HG03457 (cell line): ENCODE data around the gene AVPI1.
A peak's percentile ranks its signal among the peaks of the same experiment; 100 is the strongest.
"Not testable (repeated sequence)": the region's sequence is repeated elsewhere in the genome, so short reads cannot be mapped to it uniquely, and the experiment has no call there.

Experiments used
- ATAC-seq: cut with Tn5 transposase; IDR thresholded peaks from one replicate; pipeline ENCODE4 v1.9.1; 2021; ENCODE audit warnings: moderate number of reproducible peaks; ENCODE audit not compliant: unreplicated experiment

Gene AVPI1

DNA sequence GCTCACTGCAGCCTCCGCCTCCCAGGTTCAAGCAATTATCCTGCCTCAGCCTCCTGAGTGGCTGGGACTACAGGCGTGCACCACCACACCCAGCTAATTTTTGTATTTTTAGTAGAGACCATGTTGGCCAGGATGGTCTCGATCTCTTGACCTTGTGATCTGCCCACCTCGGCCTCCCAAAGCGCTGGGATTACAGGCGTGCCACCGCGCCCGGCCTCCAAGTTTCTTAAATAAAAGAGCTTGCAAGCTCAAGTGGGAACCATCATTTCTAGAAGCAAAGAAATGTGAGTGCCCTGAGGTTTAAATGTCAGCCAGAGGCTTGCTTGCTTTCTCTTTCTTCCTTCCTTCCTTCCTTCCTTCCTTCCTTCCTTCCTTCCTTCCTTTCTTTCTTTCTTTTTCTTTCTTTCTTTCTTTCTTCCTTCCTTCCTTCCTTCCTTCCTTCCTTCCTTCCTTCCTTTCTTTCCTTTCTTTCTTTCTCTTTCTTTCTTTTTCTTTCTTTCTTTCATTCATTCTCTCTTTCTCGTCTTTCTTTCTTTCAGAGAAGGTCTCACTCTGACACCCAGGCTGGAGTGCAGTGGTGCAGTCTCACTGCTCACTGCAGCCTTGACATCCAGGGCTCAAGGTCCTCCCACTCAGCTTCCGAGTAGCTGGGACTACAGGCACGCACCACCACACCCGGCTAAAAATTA lies 44.4 kb downstream of the AVPI1 start:
- not testable (repeated sequence) for ATAC-seq

GRCh38 chr10:97640868-97641811 lies 45.9 kb downstream of the AVPI1 start:
- peak; percentile 8 for ATAC-seq

- peak; percentile 98 for ATAC-seq
Observed at GRCh38 chr10:97640174-97640867, 46.7 kb downstream of the AVPI1 start, which contains the start of gene PI4K2A. PI4K2A (plus strand) TSS chr10:97640671; CDS start chr10:97640743, 72 bp downstream.

GRCh38 chr10:97639090-97639489 lies 48.0 kb downstream of the AVPI1 start:
- not testable (repeated sequence) for ATAC-seq

GRCh38 chr10:97635577-97635976 lies 51.5 kb downstream of the AVPI1 start:
- ATAC-seq, result no peak

- no peak for ATAC-seq
Observed at GRCh38 chr10:97633921-97634320, 53.1 kb downstream of the AVPI1 start.

GRCh38 chr10:97632949-97633884 lies 53.8 kb downstream of the AVPI1 start, which contains the start of gene MORN4:
MORN4 (minus strand) TSS chr10:97633500; CDS start chr10:97619653, 13,847 bp downstream.
- ATAC-seq, result peak; percentile 91

GRCh38 chr10:97631098-97631497 lies 55.9 kb downstream of the AVPI1 start:
- ATAC-seq, result no peak

DNA sequence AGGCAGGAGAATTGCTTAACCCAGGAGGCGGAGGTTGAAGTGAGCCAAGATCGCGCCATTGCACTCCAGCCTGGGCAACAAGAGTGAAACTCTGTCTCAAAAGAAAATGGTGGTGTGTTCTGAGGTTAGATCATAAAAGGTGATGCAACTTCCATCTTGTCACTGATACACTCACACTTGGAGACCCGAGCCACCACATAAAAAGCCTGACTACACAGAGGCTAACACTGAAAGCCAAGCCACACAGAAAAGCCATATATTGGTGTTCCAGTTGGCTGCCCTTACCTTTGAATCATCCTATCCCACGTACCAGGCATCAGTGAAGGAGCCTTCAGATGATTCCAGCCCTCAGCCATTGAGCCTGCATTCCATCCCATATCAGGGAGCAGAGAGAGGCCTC lies 57.8 kb downstream of the AVPI1 start:
- no peak for ATAC-seq

GRCh38 chr10:97628228-97628627 lies 58.8 kb downstream of the AVPI1 start:
- ATAC-seq, result no peak

GRCh38 chr10:97627731-97628130 lies 59.3 kb downstream of the AVPI1 start:
- no peak for ATAC-seq
